GM12801 (cell line): ENCODE data around the gene CADPS.

Experiments used
- TF ChIP-seq, protein P1 (sequence below): IDR thresholded peaks from one replicate; pipeline ENCODE4 v1.5.1; 2011; ENCODE audit warnings: control low read depth; ENCODE audit not compliant: insufficient read length; ENCODE audit errors: extremely low read depth

CADPS gene

DNA sequence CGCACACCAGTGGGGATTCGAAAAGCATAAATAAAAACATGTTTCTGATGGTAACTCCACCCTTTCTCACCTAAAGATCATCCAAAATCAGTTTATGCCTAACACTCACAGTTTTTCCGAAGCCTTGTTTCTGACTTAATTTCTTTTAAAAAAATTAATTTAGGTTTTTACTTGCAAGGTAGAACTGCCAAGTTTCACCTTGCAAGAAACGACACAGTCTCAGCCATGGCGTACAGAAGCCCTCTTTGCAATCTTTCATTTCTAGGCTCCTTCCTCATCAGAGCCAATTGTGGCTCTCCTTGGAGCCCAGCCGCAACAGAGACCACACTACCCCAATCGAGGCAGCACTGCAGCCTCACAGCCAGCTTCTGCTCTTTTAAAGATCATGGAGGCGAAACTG is 470.9 kb downstream of the CADPS start:
- TF ChIP-seq, protein P1, sequence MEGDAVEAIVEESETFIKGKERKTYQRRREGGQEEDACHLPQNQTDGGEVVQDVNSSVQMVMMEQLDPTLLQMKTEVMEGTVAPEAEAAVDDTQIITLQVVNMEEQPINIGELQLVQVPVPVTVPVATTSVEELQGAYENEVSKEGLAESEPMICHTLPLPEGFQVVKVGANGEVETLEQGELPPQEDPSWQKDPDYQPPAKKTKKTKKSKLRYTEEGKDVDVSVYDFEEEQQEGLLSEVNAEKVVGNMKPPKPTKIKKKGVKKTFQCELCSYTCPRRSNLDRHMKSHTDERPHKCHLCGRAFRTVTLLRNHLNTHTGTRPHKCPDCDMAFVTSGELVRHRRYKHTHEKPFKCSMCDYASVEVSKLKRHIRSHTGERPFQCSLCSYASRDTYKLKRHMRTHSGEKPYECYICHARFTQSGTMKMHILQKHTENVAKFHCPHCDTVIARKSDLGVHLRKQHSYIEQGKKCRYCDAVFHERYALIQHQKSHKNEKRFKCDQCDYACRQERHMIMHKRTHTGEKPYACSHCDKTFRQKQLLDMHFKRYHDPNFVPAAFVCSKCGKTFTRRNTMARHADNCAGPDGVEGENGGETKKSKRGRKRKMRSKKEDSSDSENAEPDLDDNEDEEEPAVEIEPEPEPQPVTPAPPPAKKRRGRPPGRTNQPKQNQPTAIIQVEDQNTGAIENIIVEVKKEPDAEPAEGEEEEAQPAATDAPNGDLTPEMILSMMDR = no peak

DNA sequence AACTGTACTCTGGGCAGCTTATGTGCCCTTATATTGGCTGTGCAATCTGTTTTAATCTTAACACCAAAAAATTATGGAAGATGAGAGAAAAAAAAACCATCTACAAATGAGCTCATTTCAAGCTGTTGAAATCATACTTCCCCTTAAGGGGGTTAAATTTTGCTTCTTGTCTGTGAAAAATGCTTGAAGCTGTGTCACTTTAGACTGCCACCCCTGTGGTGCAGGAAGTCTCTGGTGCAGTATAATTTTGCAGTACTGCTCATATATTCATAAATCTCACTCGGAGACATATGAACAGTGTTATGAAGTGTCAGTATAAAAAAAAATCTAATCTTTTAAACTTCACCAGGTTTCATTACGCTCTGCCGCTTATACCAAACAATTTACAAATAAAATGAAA is 471.5 kb downstream of the CADPS start:
- TF ChIP-seq, protein P1 = no peak

DNA sequence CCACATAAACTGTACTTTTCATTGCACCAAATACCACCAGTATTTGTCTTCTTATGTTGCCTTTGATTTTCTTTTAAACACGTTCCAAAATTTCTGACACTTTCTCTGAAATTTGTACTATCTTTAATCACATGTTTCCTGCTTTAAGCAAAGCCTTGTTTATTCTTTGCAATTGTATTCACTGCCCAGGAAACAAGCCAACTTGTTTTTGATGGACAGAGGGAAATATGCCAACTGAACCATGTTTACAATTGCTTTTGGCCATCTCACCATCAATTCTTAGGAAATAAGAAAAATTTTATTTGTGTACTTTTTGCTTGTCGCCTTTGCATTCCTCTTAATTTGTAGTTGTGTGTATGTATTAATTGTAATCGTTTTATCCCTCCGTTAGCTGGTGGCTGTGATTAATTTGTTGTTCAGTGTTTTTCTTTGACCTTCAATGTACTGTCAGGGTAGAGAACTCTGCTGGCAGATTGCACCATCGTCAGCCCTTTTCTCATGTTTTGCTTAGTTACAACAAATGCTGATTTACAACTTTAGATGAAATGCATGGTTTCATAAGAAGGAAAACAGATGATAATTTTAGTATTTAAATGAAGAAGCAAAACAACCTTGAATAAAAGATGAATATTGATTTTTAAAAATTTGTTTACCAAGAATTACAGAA is 482.5 kb downstream of the CADPS start:
- TF ChIP-seq, protein P1 = no peak

DNA sequence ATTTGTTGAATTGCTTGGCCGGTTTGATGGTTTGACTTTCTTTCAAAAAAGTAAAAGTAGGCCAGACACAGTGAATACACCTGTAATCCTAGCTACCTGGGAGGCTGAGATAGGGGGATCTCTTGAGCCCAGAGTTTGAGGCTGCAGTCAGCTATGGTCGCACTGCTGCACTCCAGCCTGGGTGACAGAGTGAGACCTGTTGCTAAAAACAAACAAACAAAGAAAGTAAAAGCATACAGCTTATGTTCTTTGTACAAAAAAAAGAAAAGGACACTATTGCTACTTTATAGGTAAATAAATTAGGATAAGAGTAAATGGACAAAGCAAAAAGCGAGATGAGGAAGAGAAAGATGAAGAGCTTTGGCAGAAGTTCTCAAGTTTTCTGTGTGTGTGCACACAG is 488.0 kb downstream of the CADPS start:
- TF ChIP-seq, protein P1 = no peak

DNA sequence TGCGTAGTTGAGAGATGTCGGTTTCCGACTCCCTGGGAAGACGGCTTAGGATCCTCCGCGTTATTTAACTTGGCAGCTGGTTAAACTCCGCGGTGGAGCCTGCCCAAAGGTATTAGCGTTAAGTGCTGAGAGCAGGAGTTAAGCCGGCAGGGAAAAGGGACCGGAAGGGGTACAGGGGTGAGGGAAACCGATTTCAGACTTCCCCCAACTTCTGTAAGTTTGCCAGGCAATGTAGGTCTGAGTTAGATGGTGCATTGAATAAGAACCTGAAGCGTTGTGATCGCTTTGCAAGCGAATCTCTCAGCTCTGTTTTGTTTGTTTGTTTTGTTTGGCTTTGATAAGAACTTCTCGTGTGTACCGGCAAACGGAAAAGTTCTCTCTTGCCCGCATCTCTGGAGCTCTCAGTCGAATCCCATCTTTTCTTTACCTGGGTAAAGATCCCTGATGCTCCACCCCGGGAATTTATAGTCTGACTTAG is 495.9 kb downstream of the CADPS start:
- TF ChIP-seq, protein P1 = no peak

DNA sequence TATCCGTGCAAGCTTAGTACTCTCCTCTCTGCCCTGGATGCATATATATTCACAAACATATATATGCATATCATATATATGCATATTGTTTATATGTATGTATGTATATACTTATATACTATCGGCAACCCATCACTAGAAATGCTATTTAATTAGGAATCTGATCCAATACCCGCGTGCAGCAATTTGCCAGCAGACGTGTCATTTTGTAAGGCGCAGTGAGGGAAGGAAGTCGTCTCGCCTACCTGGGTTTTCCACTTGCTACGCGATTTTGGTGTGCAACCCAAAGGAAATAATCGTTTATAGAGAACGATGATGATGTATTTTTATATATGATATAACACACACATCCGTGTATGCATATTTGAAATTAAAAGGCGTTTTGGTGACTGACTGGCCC is 496.3 kb downstream of the CADPS start:
- TF ChIP-seq, protein P1 = no peak

DNA sequence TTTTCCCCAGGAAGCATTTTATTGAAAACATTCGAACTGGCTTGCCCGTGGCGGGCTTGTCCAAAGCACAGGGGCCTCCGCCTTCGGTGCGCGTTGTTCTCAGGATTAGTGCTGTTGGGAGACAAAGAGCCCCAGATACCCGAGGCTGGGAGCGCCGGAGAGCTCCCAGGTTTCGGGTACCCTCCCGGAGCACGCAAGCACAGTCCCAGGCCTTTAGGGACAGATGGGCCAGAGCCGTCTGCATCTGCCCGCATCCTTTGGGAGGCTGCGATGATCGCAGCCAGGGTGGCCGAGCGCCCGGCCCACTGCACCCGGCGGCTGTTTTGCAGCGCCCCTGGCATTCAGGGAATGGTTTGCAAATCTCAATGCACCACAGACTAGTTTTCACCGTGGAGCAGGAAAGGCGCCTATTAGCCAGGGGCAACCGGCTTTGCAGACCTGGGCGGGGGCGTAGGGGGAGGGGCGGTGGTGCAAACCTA is 496.9 kb downstream of the CADPS start:
- TF ChIP-seq, protein P1 = no peak
